NCI-H2029 treated with DMSO at 0.1 percent for 48 hours (cell line): ENCODE results near the gene CATSPERE.
A peak's percentile ranks its signal among the peaks of the same experiment; 100 is the strongest.
"Not testable (repeated sequence)": the region's sequence is repeated elsewhere in the genome, so short reads cannot be mapped to it uniquely, and the experiment has no call there.

ENCODE experiments used
- DNase-seq: peaks from one replicate; lab custom pipeline; 2025; lab: John Stamatoyannopoulos, UW

The CATSPERE gene

GRCh38 chr1:244548558-244549115, 87.6 kb downstream of the CATSPERE start:
- no peak for DNase-seq

- DNase-seq, result no peak
Measured at GRCh38 chr1:244552336-244552735, 91.3 kb downstream of the CATSPERE start.

- no peak for DNase-seq
Measured at GRCh38 chr1:244556263-244556662, 95.2 kb downstream of the CATSPERE start.

- DNase-seq, result no peak
Measured at GRCh38 chr1:244557565-244557964, 96.5 kb downstream of the CATSPERE start.

GRCh38 chr1:244559561-244559960, 98.5 kb downstream of the CATSPERE start:
- no peak for DNase-seq

- DNase-seq, result not testable (repeated sequence)
Measured at GRCh38 chr1:244562877-244563276, 101.8 kb downstream of the CATSPERE start.

- no peak for DNase-seq
Measured at GRCh38 chr1:244573768-244574167, 112.7 kb downstream of the CATSPERE start.

- no peak for DNase-seq
Measured at GRCh38 chr1:244576259-244576892, 115.3 kb downstream of the CATSPERE start.

GRCh38 chr1:244578205-244578604, 117.1 kb downstream of the CATSPERE start:
- not testable (repeated sequence) for DNase-seq

- no peak for DNase-seq
Measured at GRCh38 chr1:244583358-244583982, 122.4 kb downstream of the CATSPERE start.

GRCh38 chr1:244585867-244586266, 124.8 kb downstream of the CATSPERE start:
- no peak for DNase-seq

GRCh38 chr1:244590670-244591069, 129.6 kb downstream of the CATSPERE start:
- DNase-seq, result no peak

- no peak for DNase-seq
Measured at GRCh38 chr1:244598611-244599010, 137.5 kb downstream of the CATSPERE start.

GRCh38 chr1:244599937-244600350, 138.9 kb downstream of the CATSPERE start:
- DNase-seq, result no peak

GRCh38 chr1:244601336-244601735, 140.3 kb downstream of the CATSPERE start:
- no peak for DNase-seq

GRCh38 chr1:244603498-244603897, 142.4 kb downstream of the CATSPERE start:
- peak; percentile 7 for DNase-seq

GRCh38 chr1:244605835-244606370, 144.8 kb downstream of the CATSPERE start:
- DNase-seq, result no peak

GRCh38 chr1:244614113-244614836, 153.2 kb downstream of the CATSPERE start:
- peak; percentile 74 for DNase-seq

- DNase-seq, result no peak
Measured at GRCh38 chr1:244614879-244615278, 153.8 kb downstream of the CATSPERE start.

- peak; percentile 11 for DNase-seq
Measured at GRCh38 chr1:244615301-244615700, 154.2 kb downstream of the CATSPERE start.

- DNase-seq, result no peak
Measured at GRCh38 chr1:244626709-244627108, 165.6 kb downstream of the CATSPERE start.

- DNase-seq, result no peak
Measured at GRCh38 chr1:244628789-244629188, 167.7 kb downstream of the CATSPERE start.

GRCh38 chr1:244633140-244633539, 172.1 kb downstream of the CATSPERE start:
- no peak for DNase-seq
